GM18907 (cell line): Measurements from ENCODE around the gene TENM4.

Source experiments
- ATAC-seq: cut with Tn5 transposase; IDR thresholded peaks from one replicate; pipeline ENCODE4 v1.9.1; 2021; ENCODE audit warnings: mild to moderate bottlenecking, moderate library complexity; ENCODE audit not compliant: unreplicated experiment

The TENM4 gene

GRCh38 chr11:78698612-78699011 lies 742.2 kb downstream of the TENM4 start:
- no peak for ATAC-seq

GRCh38 chr11:78696177-78696576 lies 744.7 kb downstream of the TENM4 start:
- ATAC-seq = no peak

GRCh38 chr11:78694152-78694551 lies 746.7 kb downstream of the TENM4 start:
- no peak for ATAC-seq

GRCh38 chr11:78691215-78691614 lies 749.6 kb downstream of the TENM4 start:
- no peak for ATAC-seq

GRCh38 chr11:78690352-78690987 lies 750.4 kb downstream of the TENM4 start:
- ATAC-seq = no peak

GRCh38 chr11:78689585-78690153 lies 751.2 kb downstream of the TENM4 start:
- ATAC-seq = no peak

GRCh38 chr11:78689101-78689500 lies 751.7 kb downstream of the TENM4 start:
- no peak for ATAC-seq

- ATAC-seq = no peak
Measured at GRCh38 chr11:78688460-78688859, 752.4 kb downstream of the TENM4 start.

GRCh38 chr11:78685156-78685555 lies 755.7 kb downstream of the TENM4 start:
- ATAC-seq = no peak

- ATAC-seq = no peak
Measured at GRCh38 chr11:78684377-78684776, 756.5 kb downstream of the TENM4 start.

- ATAC-seq = no peak
Measured at GRCh38 chr11:78683774-78684173, 757.1 kb downstream of the TENM4 start.

GRCh38 chr11:78676026-78676557 lies 764.7 kb downstream of the TENM4 start:
- no peak for ATAC-seq

- no peak for ATAC-seq
Measured at GRCh38 chr11:78672850-78673620, 767.8 kb downstream of the TENM4 start.

GRCh38 chr11:78669249-78669648 lies 771.6 kb downstream of the TENM4 start:
- no peak for ATAC-seq

- no peak for ATAC-seq
Measured at GRCh38 chr11:78667461-78667860, 773.4 kb downstream of the TENM4 start.

- no peak for ATAC-seq
Measured at GRCh38 chr11:78666675-78667160, 774.1 kb downstream of the TENM4 start.

- ATAC-seq = no peak
Measured at GRCh38 chr11:78664636-78665035, 776.2 kb downstream of the TENM4 start.

- ATAC-seq = no peak
Measured at GRCh38 chr11:78662811-78663210, 778.0 kb downstream of the TENM4 start.

GRCh38 chr11:78660471-78660870 lies 780.4 kb downstream of the TENM4 start:
- ATAC-seq = no peak

- no peak for ATAC-seq
Measured at GRCh38 chr11:78659326-78660270, 781.2 kb downstream of the TENM4 start.
